CD4-positive, alpha-beta T cell treated with Interleukin-17A for 1 hour (primary cell): ENCODE results near the gene NR1H3.
"Not testable (repeated sequence)": the region's sequence is repeated elsewhere in the genome, so short reads cannot be mapped to it uniquely, and the experiment has no call there.

Experiments
- DNase-seq: peaks from one replicate; pipeline ENCODE4 v3.0.0-alpha.2; 2020

Gene NR1H3

GRCh38 chr11:47257517-47258316, at the start of gene NR1H3:
Gene NR1H3 (plus strand): TSS chr11:47257996. CDS start chr11:47259217, 1,221 bp downstream.
- DNase-seq, result no peak

GRCh38 chr11:47208008-47208552, 49.7 kb upstream of the NR1H3 start:
- not testable (repeated sequence) for DNase-seq

GRCh38 chr11:47208628-47209027, 49.2 kb upstream of the NR1H3 start:
- DNase-seq, result no peak

GRCh38 chr11:47212938-47213337, 44.9 kb upstream of the NR1H3 start:
- DNase-seq, result no peak

GRCh38 chr11:47213950-47214565, 43.7 kb upstream of the NR1H3 start:
- peak; percentile 88 for DNase-seq

GRCh38 chr11:47215366-47215910, 42.4 kb upstream of the NR1H3 start:
- DNase-seq, result no peak

DNA sequence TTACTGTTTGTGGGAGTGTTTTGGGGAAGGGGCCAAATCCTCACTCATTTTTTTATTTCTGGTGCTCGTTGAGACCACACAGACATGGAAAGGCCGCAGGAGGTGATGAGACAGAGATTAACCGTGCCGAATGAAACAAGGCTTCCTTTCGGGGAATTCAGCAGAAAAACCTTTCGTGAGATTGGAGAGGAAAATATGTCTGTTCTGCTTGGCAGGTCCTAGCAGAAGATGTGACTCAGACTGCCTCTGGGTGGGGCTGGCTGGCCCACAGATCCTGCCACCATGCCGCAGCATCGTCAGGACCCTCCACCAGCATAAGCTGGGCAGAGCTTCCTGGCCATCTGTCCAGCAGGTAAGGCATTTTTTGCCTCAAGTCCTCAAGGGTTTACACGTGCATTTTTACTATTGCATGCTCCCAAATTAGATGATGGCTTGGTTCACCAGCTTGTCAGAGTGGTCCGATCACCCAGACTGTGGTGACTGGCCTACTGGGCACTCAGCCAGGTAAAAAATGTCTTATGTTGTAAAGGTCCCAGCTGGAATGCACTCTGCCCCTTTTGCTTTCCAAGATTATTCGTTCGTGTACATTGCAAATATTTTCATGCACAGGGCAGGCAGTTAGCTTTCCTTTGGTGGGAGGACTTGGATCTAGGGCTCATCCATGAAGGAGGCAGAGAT, 41.5 kb upstream of the NR1H3 start:
- DNase-seq, result peak; percentile 45

- no peak for DNase-seq
Measured at GRCh38 chr11:47220401-47220821, 37.4 kb upstream of the NR1H3 start.

- no peak for DNase-seq
Measured at GRCh38 chr11:47222696-47223095, 35.1 kb upstream of the NR1H3 start.

GRCh38 chr11:47225552-47226400, 32.0 kb upstream of the NR1H3 start:
- DNase-seq, result peak; percentile 22

- DNase-seq, result no peak
Measured at GRCh38 chr11:47229161-47229560, 28.6 kb upstream of the NR1H3 start.

GRCh38 chr11:47233051-47233450, 24.7 kb upstream of the NR1H3 start:
- no peak for DNase-seq

GRCh38 chr11:47233989-47234668, 23.7 kb upstream of the NR1H3 start:
- DNase-seq, result peak; percentile 36

DNA sequence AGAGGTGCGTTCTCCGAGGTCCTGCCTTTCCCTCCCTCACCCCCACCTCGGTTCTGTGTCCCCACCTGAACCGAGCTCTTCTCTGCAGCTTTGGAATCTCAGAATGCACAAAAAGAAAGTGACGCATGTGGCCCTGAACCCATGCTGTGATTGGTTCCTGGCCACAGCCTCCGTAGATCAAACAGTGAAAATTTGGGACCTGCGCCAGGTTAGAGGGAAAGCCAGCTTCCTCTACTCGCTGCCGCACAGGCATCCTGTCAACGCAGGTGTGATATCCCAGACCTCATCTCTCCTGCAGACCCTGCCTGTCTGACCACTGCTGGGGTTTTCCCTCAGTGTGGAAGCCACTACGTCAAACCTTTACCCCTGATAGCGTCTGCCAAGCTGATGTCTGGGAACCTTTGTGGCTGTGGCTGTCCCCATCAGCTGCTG, 23.1 kb upstream of the NR1H3 start:
- peak; percentile 83 for DNase-seq

DNA sequence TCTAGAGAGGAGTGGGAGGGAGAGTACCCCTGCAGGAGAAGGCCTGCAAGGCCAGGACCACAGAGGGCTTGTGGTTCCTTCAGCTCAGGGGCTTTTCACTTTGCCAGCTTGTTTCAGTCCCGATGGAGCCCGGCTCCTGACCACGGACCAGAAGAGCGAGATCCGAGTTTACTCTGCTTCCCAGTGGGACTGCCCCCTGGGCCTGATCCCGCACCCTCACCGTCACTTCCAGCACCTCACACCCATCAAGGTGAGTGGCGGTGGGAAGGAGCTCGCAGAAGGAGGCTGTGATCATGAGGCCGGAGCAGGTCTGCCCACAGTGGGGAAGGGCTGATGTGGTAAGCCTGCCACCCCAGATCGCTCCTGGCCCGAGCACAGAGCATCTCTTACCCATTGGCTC, 22.6 kb upstream of the NR1H3 start:
- DNase-seq, result no peak

DNA sequence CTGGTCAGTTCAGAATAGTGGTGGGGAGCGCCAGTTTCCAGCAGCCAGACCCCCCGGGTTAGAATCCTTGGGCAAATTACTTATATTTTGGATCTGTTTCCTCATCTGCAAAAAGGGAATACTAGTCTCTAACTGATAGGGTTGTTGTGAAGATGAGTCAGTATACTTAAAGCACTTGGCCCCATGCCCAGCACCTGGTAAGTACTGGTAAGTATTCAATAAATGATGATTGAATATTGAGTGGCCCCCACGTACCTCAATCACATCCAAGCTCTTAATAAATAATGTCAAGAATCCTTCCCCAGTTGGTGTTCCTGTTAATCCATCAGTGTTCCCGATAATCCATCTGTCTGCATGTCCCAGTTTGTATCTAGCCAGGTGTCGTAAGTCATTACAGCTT, 21.3 kb upstream of the NR1H3 start:
- no peak for DNase-seq

GRCh38 chr11:47239852-47240251, 17.9 kb upstream of the NR1H3 start:
- no peak for DNase-seq

GRCh38 chr11:47241841-47242301, 15.9 kb upstream of the NR1H3 start:
- DNase-seq, result no peak

DNA sequence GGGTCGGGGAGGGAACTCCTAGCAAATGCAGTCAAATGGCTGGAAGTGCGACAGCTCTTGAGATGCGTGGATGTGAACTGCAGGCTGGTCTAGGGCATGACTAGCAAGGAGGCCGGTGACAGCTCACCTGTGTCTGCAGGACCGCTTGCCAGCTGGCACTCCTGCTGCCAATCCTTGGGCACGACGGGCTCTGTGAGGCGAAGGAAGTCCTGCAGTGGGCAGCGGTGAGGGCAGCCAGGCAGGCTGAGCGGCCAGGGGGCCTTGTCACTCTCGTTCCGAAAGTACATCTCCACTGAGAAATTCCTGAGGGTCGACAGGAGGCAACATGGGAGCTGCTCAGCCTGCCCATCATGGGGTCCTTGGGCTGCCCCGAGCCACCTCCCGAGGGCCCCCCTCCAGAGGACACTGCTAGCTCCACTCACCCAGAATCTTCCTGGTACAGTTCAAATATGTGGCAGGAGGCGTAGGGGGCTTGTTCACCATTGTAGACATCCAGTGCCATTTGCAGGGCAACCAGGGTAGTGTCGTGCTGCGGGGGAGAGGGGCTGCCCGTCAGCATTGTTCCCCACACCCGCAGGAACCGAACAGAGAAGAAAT, 15.1 kb upstream of the NR1H3 start:
- DNase-seq, result no peak

GRCh38 chr11:47243454-47243853, 14.3 kb upstream of the NR1H3 start:
- no peak for DNase-seq
